Neuron (in vitro differentiated cells): ENCODE results near the gene TNFRSF4.

Experiments
- H2AFZ ChIP-seq: one replicate; pipeline ENCODE4 v1.6.1; 2013; ENCODE audit warnings: low read depth, mild to moderate bottlenecking, inconsistent platforms, low read length, moderate library complexity
- H3K27me3 ChIP-seq: one replicate; pipeline ENCODE4 v1.6.1; 2013; ENCODE audit warnings: low read length; ENCODE audit not compliant: insufficient read depth
- H3K36me3 ChIP-seq: one replicate; pipeline ENCODE4 v1.6.1; 2013; ENCODE audit warnings: low read length; ENCODE audit not compliant: insufficient read depth
- H3K4me1 ChIP-seq: one replicate; pipeline ENCODE4 v1.6.1; 2013; ENCODE audit warnings: low read length; ENCODE audit not compliant: insufficient read depth
- H3K4me3 ChIP-seq: 2 replicates; pipeline ENCODE4 v1.5.1; 2013; ENCODE audit warnings: mild to moderate bottlenecking, low read length, moderate library complexity
- H3K9me3 ChIP-seq: one replicate; pipeline ENCODE4 v1.6.1; 2013; ENCODE audit warnings: low read length

The TNFRSF4 gene

DNA sequence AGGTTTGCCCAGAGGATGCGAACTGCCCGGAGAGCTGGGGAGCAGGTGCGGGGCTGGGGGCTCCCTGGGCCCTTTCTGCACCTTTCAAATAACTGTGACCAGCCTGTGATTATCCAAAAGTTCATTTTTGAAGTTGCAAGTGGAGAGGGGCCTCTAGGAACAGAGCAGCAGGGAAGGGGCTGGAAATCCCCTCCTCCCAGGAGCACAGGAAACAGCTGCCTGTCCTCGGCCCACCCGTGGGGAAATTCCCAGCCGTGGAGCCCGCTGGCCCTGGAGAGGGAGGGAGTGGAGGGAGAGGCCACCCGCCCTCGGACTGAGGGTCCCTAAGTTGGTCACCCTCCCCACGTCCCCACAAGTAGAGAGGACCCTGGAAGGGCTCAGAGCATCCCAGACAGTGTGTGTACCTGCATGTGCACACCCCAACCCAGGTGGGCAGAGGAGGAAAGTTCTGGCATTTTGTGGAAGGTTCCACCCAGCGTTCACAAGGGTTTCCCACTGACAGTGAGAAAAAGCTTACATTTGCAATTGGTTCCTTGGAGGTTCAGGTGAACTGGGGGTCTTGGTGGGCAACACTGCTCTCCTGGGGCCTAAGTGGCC, 1.2 kb upstream of the TNFRSF4 start:
- Histone ChIP-seq H3K4me1 (no peaks in the 10 kb centered on the region), H3K27me3 (no peaks in the 10 kb centered on the region), H3K36me3 (peaks cover 30% of the 10 kb centered on the region), H3K4me3 (no peak overlapping the region), H3K9me3 (no peaks in the 10 kb centered on the region), H2AFZ (no peak overlapping the region)

GRCh38 chr1:1212780-1213344, 1.1 kb downstream of the TNFRSF4 start:
- no peak overlapping the region for H2AFZ ChIP-seq
- no peaks in the 10 kb centered on the region for H3K9me3 ChIP-seq
- H3K4me3 ChIP-seq = no peak overlapping the region
- peaks cover 16% of the 10 kb centered on the region for H3K36me3 ChIP-seq
- H3K27me3 ChIP-seq = no peaks in the 10 kb centered on the region
- no peaks in the 10 kb centered on the region for H3K4me1 ChIP-seq

GRCh38 chr1:1211541-1212441, 2.2 kb downstream of the TNFRSF4 start:
- Histone ChIP-seq H3K27me3 (no peaks in the 10 kb centered on the region), H2AFZ (no peak overlapping the region), H3K4me3 (no peak overlapping the region), H3K36me3 (peaks cover 8% of the 10 kb centered on the region), H3K4me1 (no peaks in the 10 kb centered on the region), H3K9me3 (no peaks in the 10 kb centered on the region)

DNA sequence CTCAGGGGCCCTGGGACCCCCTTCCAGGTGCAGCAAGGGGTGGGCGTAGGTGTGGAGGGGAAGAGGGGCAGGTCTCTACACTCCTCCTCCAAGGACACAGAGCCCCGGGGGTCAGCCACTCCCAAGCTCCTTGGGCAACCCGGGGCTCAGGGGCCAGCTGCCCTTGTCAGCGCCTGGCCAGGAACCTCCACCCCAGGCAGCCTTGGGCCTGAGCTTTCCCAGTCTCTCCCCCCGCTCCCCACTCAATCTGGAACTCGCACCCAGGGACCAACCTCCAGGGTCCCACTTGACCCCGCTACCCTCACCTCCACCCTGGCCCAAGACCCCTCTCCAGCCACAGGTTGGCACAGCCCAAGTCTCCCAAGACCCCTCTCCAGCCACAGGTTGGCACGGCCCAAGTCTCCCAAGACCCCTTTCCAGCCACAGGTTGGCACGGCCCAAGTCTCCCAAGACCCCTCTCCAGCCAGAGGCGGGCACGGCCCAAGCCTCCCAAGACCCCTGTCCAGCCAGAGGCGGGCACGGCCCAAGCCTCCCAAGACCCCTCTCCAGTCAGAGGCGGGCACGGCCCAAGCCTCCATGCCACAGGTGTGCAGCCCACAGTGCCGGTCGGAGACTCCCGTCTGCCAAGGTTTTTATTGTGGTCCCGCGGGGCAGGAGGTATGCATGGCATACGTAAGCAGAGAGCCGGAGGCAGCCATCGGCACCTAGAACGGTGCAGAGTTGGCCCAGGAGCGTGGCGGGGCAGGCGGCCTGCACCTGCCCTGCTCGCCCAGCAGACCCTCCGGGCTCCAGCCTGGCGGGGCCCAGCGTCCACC, 3.0 kb downstream of the TNFRSF4 start:
- no peak overlapping the region for H2AFZ ChIP-seq
- H3K9me3 ChIP-seq = no peaks in the 10 kb centered on the region
- H3K4me1 ChIP-seq = no peaks in the 10 kb centered on the region
- peaks cover under 1% of the 10 kb centered on the region for H3K36me3 ChIP-seq
- no peak overlapping the region for H3K4me3 ChIP-seq
- peaks cover 6% of the 10 kb centered on the region for H3K27me3 ChIP-seq

DNA sequence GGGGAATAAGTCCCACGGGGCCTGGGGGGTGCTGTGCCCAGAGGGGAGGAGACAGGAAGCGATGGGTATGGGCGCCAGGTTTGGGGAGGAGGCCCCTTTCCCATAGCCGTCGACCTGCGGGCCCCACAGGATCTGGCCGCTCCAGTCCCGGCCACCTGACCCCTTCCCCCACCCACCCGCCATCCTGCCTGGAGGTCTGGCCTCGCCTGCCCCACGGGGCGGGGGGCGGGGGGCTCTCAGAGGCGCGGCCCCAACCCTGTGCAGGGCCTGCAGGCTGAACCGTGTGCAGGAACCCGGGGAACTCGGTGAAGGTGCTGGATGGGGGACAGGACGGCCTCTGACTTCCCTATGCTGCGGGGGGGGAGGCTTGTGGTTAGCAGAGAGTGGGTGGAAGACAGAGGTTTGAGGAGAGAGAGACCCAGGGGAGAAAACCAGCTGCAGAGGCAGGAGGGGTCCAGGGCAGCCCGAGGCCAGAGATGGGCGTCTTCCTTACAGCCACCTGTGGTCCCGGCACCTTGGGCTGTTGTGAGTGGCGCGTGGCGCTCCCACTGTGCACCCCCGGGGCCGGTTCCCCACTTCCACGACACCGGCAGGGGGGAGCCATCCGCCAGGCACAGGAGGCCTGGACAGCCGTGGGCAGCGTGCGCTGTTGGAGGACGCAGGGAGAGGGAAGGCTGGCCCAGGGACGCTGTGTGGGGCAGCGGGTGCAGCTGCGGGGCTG, 5.1 kb downstream of the TNFRSF4 start:
- Histone ChIP-seq H2AFZ (no peak overlapping the region), H3K4me1 (no peaks in the 10 kb centered on the region), H3K36me3 (no peaks in the 10 kb centered on the region), H3K27me3 (peaks cover 20% of the 10 kb centered on the region), H3K4me3 (no peak overlapping the region), H3K9me3 (no peaks in the 10 kb centered on the region)

GRCh38 chr1:1207571-1207892, 6.4 kb downstream of the TNFRSF4 start:
- Histone ChIP-seq H3K36me3 (no peaks in the 10 kb centered on the region), H3K27me3 (peaks cover 25% of the 10 kb centered on the region), H3K9me3 (no peaks in the 10 kb centered on the region), H2AFZ (no peak overlapping the region), H3K4me1 (no peaks in the 10 kb centered on the region), H3K4me3 (no peak overlapping the region)

DNA sequence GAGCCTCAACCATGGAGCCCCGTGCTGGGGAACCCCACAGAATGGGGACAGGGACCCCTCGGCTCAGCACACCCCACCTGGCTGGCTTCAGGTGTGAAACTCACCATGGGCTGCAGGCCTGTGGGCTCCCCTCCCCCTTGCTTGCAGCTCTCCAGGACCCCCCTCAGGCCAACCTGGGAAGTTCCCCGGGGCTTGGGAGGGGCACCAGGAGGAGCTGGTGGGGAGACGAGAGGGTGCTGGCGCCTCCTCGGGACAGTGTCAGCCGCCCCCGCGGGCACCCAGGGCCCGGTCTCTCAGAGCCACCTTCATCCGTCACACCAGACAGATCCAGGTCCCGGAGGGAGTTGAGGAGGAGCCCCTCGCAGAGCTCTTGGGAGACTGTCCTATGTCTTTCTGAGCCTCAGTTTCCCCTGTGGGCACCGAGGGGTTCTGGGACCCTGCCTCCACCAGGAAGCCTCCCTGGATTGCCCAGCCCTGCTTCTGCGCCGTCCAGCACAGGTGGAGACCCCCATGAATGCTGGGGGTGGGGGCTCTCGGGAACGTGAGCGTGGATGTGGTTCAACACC, 6.9 kb downstream of the TNFRSF4 start:
- Histone ChIP-seq H3K4me3 (no peak overlapping the region), H2AFZ (no peak overlapping the region), H3K27me3 (peaks cover 25% of the 10 kb centered on the region), H3K4me1 (no peaks in the 10 kb centered on the region), H3K36me3 (no peaks in the 10 kb centered on the region), H3K9me3 (no peaks in the 10 kb centered on the region)

DNA sequence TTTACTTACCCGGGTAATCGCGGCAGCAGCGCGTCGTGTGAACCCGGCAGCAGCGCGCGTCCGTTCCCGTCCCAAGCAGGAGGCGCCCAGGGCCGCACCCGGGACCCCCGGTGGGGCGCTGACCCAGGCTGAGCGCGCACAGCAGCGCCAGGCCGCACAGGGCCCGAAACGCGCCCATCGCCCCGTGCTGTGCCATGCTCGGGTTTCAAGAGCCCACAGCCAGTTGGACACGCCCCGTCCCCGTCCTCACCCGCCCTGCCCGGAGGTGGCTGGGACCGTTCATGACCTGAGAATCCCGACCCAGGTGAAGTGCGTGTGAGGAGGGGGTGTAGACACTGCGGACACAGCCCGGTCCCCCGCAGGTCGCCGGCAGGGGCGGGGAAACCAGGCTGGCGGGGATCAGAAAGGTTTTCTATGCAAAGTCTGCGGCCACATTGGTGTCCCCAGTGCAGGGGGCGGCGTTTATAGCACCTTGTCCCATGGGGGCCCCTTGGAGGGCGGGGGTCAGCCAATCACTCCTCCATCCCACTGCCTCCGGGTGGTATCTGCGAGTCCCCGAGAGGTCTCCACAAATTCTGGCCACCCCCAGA, 7.5 kb downstream of the TNFRSF4 start, which contains the start of gene TNFRSF18:
Gene TNFRSF18 (minus strand): TSS at position 217 of the 590 bp plus-strand sequence. CDS start 21 bp downstream, at position 196.
- no peak within 1 kb of the TSS for H3K4me3 ChIP-seq
- H3K27me3 ChIP-seq = peaks cover 25% of the 10 kb centered on the region

DNA sequence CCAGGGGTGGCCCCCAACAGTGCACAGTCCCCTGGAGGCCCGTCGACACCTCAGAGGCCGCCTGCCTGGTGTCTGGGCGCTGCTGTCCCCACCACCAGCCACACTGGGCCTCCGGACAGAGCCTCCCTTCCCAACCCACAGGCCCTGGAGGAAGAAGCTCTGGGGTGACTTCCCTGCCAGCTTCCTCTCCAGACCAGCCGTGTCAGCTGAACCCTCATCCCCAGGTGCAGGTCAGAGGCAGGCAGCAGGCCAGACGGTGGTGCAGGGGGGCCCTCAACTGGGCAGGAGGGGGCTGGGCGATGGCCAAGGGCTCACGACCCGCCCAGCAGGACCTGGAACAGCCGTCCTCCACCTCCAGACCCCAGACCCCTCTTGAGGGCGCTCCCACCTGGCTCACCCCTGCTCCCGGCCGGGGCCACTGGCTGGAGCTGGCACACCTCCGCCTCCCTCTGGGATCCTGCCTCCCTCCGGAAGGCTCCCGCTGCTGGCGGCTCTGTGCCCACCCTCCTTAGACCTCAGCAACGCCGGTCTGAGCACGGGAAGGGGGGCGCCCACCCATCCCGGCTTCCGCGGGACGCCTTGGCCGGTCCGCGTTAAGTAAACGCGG, 8.1 kb downstream of the TNFRSF4 start:
- Histone ChIP-seq H3K36me3 (no peaks in the 10 kb centered on the region), H3K4me3 (no peak overlapping the region), H3K9me3 (no peaks in the 10 kb centered on the region), H3K4me1 (peaks cover 2% of the 10 kb centered on the region), H3K27me3 (peaks cover 25% of the 10 kb centered on the region), H2AFZ (no peak overlapping the region)

More for the DNA sequence above, 7.5 kb downstream of the TNFRSF4 start, which contains the start of gene TNFRSF18:
- H2AFZ ChIP-seq = no peak within 1 kb of the TSS
- H3K36me3 ChIP-seq = no peaks in the 10 kb centered on the region
- H3K4me1 ChIP-seq = no peaks in the 10 kb centered on the region
- no peaks in the 10 kb centered on the region for H3K9me3 ChIP-seq

- no peak overlapping the region for H2AFZ ChIP-seq
- peaks cover 4% of the 10 kb centered on the region for H3K4me1 ChIP-seq
- H3K27me3 ChIP-seq = peaks cover 29% of the 10 kb centered on the region
- H3K4me3 ChIP-seq = no peak overlapping the region
- H3K36me3 ChIP-seq = no peaks in the 10 kb centered on the region
- H3K9me3 ChIP-seq = no peaks in the 10 kb centered on the region
Observed at GRCh38 chr1:1204998-1205768, 8.8 kb downstream of the TNFRSF4 start.

DNA sequence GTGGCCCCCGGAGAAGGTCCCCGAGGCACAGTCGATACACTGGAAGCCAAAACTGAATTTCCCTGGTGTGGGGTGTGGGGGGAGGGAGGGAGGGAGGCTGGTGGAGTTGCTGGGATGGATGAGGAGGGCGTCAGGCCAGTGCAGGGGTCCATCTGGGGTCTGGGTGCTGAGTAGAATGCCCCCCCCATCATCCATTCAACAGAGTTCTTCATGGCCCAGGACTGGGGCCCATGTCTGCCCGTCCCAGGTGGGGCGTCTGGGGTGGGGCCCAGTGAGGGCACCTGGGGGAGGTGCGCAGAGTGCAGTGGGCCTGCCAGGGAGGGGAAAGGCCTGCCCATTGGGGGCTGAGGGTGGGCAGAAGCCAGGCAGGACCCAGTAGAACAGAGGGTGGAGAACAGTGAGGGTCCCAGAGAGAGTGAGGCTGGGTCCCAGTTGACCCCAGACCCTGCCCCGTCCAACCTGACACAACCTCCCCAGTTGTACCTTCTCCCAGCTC, 9.5 kb downstream of the TNFRSF4 start:
- Histone ChIP-seq H3K36me3 (no peaks in the 10 kb centered on the region), H2AFZ (no peak overlapping the region), H3K27me3 (peaks cover 35% of the 10 kb centered on the region), H3K4me1 (peaks cover 4% of the 10 kb centered on the region), H3K9me3 (no peaks in the 10 kb centered on the region), H3K4me3 (no peak overlapping the region)
